Fibroblast of villous mesenchyme (primary cell): ENCODE measurements around the gene SRGAP3. TPM values are rescaled to one million over a fixed set of nuclear protein-coding genes. Genes with fewer than 3 reads are reported as not detected.

Source experiments
- DNase-seq: peaks from one replicate; pipeline ENCODE4 v3.0.0-alpha.2; 2010; ENCODE audit warnings: low read depth
- H3K4me3 ChIP-seq: 2 replicates; pipeline ENCODE4 v1.5.1; 2011; ENCODE audit warnings: low read depth, mild to moderate bottlenecking, low read length
- total RNA-seq: library from RNA; depleted of rRNA; stranded (reverse); fragments of >200 nt; gene quantifications from 2 replicates; pipeline ENCODE4 v1.2.3, GENCODE V29; 2012
- TF ChIP-seq, protein P1 (sequence below): IDR thresholded peaks from 2 replicates; pipeline ENCODE4 v1.5.1; 2012; ENCODE audit warnings: low read depth, mild to moderate bottlenecking, low read length; ENCODE audit not compliant: insufficient read depth

The SRGAP3 gene
- total RNA-seq, 1 donor: 3.5 TPM

DNA sequence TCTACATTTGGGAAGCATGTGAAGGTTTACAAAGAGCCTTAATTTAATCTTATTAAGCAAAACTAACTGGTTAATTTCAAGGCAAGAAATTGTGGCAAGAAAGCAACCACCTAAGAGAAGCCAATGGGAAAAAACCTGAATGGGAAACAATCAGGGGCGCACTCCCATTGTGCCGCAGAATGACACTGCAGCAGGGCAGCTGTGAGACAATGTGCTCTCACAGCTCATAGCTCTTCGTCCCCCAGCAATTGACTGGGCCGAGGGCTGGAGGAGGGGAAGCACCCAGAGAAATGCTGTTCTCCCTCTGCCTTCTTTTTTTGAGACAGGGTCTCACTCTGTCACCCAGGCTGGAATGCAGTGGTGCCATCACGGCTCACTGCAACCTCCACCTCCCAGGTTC is 192.9 kb downstream of the SRGAP3 start:
- no peak for DNase-seq
- no peak overlapping the region for H3K4me3 ChIP-seq

DNA sequence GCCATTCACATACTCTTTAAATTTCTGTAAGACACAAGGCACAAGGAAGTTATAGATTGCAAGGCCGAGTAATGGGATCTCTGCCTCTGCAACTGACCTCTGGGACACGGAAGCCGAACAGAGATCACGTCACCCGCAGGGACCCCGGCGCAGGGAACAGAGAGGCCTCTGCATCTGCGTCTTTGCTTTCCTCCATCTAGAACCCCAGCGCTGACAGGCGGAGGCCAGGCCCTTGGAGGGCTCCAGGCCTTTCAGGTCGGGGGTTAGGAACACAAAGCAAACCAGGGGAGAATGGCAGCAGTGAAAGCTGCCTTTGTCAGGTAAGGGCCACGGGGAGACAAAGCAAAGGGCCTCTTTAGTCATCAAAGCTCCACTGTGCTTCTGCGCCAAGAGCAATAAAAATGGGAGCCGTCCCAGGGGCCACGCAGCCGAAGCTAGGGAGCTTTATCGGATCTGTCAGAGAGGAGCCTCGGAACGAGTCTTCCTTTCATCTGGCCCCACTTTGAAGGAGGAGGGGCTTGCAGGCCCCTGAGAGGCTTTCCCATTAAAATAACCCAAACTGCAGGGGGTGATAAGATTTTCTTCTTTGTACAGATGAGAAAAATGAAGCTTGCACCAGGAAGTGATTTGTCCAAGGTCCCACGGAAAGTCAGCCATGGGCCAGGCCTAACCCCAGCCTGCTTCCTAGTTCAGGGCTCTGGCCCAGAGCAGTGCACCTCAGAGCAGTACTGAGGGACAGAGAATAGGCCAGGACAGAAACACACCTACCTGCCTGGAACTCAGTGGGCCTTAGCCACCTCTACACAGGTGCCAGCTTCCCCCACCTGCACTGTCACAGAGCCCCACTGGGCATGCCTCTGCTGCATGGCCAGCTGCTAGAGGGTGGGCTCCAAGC is 201.7 kb downstream of the SRGAP3 start:
- no peak overlapping the region for H3K4me3 ChIP-seq
- DNase-seq: no peak
- TF ChIP-seq, protein P1, sequence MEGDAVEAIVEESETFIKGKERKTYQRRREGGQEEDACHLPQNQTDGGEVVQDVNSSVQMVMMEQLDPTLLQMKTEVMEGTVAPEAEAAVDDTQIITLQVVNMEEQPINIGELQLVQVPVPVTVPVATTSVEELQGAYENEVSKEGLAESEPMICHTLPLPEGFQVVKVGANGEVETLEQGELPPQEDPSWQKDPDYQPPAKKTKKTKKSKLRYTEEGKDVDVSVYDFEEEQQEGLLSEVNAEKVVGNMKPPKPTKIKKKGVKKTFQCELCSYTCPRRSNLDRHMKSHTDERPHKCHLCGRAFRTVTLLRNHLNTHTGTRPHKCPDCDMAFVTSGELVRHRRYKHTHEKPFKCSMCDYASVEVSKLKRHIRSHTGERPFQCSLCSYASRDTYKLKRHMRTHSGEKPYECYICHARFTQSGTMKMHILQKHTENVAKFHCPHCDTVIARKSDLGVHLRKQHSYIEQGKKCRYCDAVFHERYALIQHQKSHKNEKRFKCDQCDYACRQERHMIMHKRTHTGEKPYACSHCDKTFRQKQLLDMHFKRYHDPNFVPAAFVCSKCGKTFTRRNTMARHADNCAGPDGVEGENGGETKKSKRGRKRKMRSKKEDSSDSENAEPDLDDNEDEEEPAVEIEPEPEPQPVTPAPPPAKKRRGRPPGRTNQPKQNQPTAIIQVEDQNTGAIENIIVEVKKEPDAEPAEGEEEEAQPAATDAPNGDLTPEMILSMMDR: no peak

More for the DNA sequence above, 192.9 kb downstream of the SRGAP3 start:
- TF ChIP-seq, protein P1: no peak

DNA sequence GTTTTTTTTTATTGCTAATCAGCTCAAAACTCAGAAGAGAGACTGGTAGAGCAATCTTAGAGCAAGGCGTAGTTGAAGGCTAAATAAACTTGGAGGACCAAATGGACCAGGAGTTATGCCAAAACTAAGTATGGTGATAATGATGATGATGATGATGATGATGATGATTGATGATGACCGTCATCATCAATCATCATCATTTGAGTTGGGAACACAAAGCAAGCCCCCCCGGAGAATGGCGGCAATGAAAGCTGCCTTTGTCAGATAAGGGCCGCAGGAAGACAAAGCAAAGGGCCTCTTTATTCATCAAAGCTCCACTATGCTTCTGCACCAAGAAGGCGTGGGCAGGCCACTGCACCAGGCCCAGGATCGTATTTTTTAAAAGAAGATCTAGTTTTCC is 204.1 kb downstream of the SRGAP3 start:
- no peak for DNase-seq
- no peak overlapping the region for H3K4me3 ChIP-seq
- TF ChIP-seq, protein P1: no peak

DNA sequence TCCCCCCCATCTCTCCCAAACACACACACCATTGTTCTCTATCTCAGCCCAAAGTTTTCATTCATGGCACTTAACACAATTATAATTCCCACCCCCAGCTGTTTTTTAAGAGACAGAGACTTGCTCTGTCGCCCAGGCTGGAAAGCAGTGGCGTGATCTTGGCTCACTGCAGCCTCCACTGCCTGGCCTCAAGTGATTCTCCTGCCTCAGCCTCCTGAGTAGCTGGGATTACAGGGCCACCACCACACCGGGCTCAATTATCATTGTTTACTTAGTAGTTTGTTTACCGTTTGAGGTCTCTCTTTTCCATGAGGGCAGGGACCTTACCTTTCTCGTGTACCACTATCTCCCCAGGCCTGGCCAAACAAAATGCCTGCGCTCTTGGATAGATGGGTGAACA is 206.4 kb downstream of the SRGAP3 start:
- TF ChIP-seq, protein P1: no peak
- no peak overlapping the region for H3K4me3 ChIP-seq
- no peak for DNase-seq

DNA sequence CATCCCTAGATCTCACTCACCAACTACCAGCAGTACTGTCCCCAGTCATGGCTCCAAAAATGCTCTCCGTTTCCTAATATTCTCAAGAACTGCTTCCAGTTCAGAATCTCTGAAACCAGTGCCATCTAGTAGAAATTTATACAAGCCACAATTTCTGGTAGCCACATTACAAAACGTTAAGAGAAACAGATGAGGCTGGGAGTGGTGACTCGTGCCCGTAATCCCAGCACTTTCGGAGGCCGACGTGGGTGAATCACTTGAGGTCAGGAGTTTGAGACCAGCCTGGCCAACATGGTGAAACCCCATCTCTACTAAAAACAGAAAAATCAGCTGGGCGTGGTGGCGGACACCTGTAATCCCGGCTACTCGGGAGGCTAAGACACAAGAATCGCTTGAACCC is 207.8 kb downstream of the SRGAP3 start:
- DNase-seq: no peak
- TF ChIP-seq, protein P1: no peak
- H3K4me3 ChIP-seq: no peak overlapping the region

DNA sequence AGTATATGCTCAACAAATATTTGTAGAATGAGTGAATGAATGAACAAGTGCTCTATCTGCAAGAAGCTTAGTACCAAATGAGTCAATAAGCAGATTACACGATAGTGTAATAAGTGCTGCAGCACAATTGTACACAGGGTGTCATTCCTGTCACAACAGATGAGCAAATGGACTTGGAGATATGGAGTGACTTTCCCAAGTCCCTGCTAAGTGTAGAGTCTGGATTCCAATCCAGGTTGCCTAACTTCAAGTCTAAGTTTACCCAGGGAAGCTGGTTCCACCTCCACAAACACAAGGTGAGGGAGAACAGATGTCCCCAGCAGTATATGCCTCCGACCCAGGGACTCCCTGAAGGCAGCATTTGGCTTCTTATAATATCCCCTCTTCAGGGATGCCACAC is 208.4 kb downstream of the SRGAP3 start:
- TF ChIP-seq, protein P1: no peak
- no peak for DNase-seq
- H3K4me3 ChIP-seq: no peak overlapping the region

DNA sequence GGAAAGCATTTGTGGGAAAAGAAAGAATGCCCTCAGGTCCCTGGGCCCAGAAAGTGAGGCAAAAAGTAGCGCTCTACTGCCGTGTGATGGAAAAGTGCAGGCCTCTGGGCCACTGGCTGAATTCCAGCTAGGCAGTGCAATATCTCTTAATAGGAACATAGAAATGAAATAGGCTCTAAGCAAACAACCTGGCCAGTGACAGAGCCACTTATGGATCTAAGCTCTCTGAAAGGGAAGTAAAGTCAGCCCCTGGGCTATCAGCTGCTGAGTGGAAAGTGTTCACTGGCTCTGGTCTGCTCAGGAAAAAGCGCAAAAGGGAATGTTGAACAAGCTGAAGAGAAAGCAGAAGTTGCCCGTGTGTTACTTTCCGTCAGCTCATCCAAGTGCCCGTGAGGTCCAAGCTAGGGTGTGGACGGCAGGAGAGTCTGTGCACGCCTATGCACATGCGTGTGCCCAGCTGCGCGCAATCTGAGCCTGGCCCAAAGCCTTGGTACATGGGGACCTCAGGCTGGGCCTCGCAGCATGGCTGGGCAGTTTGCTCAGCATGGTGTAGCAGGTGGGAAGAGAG is 212.2 kb downstream of the SRGAP3 start:
- DNase-seq: no peak
- TF ChIP-seq, protein P1: no peak
- H3K4me3 ChIP-seq: no peak overlapping the region
